HepG2 (cell line): ENCODE data around the gene CYP4F8. TPM values are rescaled to one million over a fixed set of nuclear protein-coding genes. Genes with fewer than 3 reads are reported as not detected.

ENCODE experiments used
- AHR ChIP-seq: IDR thresholded peaks from 2 replicates; pipeline ENCODE4 v1.6.1; 2018; ENCODE audit warnings: missing genetic modification reagents, missing compliant biosample characterization
- KDM5A ChIP-seq: fragments of 200-600 bp; sonication (generic); IDR thresholded peaks from 2 replicates; pipeline ENCODE4 v1.7.0; 2018; ENCODE audit warnings: antibody characterized with exemption, mild to moderate bottlenecking, low read length, borderline replicate concordance
- MAZ ChIP-seq, 2 experiments: sonication (generic) in 1 of 2; formaldehyde crosslinking in 1 of 2; IDR thresholded peaks; 2 replicates each; pipeline versions ENCODE4 v1.5.0 to v1.6.1; 2012 to 2020; ENCODE audit warnings: low read depth in 2 of 2, mild to moderate bottlenecking in 2 of 2, borderline replicate concordance in 1 of 2, improper control_type of control experiment in 1 of 2, low read length in 1 of 2, missing genetic modification reagents in 1 of 2, moderate library complexity in 1 of 2
- NRL ChIP-seq: sonication (generic); formaldehyde crosslinking; IDR thresholded peaks from 2 replicates; pipeline ENCODE4 v1.5.0; 2020; ENCODE audit warnings: missing genetic modification reagents, mild to moderate bottlenecking, moderate library complexity, borderline replicate concordance
- ZFP37 ChIP-seq: sonication (generic); formaldehyde crosslinking; IDR thresholded peaks from 2 replicates; pipeline ENCODE4 v1.4.0; 2020; ENCODE audit warnings: missing genetic modification reagents, borderline replicate concordance
- ZNF121 ChIP-seq: sonication (generic); formaldehyde crosslinking; IDR thresholded peaks from 2 replicates; pipeline ENCODE4 v1.5.0; 2020; ENCODE audit warnings: mild to moderate bottlenecking, missing genetic modification reagents
- ZNF30 ChIP-seq: sonication (generic); formaldehyde crosslinking; IDR thresholded peaks from 2 replicates; pipeline ENCODE4 v1.5.0; 2020; ENCODE audit warnings: mild to moderate bottlenecking, missing genetic modification reagents
- polyA plus RNA-seq, 8 experiments: library from polyadenylated mRNA; depleted of rRNA in 3 of 8; stranded (reverse) in 7 of 8; unstranded in 1 of 8; fragments of >200 nt; fragmentation: Illumina TruSeq in 4 of 8; extraction: Trizol in 4 of 8; gene quantifications; 2 replicates each; pipeline versions ENCODE4 v1.2.1 to v1.2.3, GENCODE V29; 2011 to 2016; ENCODE audit warnings: low read depth in 4 of 8, missing spikeins in 1 of 8, mixed read lengths in 1 of 8; ENCODE audit not compliant: insufficient read depth in 1 of 8
- total RNA-seq, 5 experiments: library from RNA; depleted of rRNA; stranded (reverse); fragments of >200 nt; fragmentation: Illumina TruSeq; extraction: Trizol; gene quantifications; 2 replicates each; pipeline ENCODE4 v1.2.3, GENCODE V29; 2016; ENCODE audit warnings: low read depth in 1 of 5
- TF ChIP-seq, protein P1 (sequence below), 2 experiments: fragments of 450-650 bp in 1 of 2; sonication (generic) in 1 of 2; formaldehyde crosslinking in 1 of 2; IDR thresholded peaks; 2 replicates each; pipeline versions ENCODE4 v1.6.1 to v1.8.0; 2016 to 2022; ENCODE audit warnings: antibody characterized with exemption in 1 of 2, mild to moderate bottlenecking in 1 of 2, missing genetic modification reagents in 1 of 2
- TF ChIP-seq, protein P2 (sequence below): IDR thresholded peaks from 2 replicates; pipeline ENCODE4 v1.6.1; 2016
- TF ChIP-seq, protein P3 (sequence below): sonication (generic); formaldehyde crosslinking; conservative IDR thresholded peaks from 2 replicates; pipeline ENCODE4 v1.4.0; 2020; ENCODE audit warnings: missing genetic modification reagents
- TF ChIP-seq, protein P4 (sequence below): sonication (generic); formaldehyde crosslinking; IDR thresholded peaks from 2 replicates; pipeline ENCODE4 v1.5.0; 2020; ENCODE audit warnings: mild to moderate bottlenecking, missing genetic modification reagents

Gene CYP4F8
- total and polyA plus RNA-seq, 2 of the 13 experiments (the other 11 are each of a cell fraction or from before 2014, with no cell fraction given): not detected

DNA sequence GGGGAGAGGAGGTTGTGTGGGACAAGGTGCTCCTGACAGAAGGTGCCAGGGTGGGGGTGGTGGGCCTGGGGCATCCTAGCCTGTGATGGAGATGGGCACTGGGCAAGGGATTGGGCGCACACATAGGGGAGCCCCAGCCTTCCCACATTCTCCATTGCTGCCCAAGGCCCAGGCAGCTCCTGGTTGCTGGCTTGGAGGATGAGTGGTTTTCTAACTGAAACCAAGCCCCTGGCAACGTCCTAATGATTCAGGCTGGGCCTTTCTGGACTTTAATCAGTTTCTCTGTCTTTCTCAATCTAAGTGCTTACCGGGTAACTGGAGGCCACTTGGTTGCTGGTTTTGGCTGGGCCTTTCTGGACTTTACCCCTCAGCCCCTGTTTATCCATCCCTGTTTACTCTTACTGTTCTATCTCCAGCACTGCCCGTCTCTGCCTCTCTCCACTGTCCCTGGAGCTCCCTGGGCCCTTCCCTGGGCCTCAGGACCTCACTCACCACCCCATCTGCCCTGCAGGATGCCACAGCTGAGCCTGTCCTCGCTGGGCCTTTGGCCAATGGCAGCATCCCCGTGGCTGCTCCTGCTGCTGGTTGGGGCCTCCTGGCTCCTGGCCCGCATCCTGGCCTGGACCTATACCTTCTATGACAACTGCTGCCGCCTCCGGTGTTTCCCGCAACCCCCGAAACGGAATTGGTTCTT is 26.0 kb downstream of the CYP4F8 start (continued):
- TF ChIP-seq, protein P1, sequence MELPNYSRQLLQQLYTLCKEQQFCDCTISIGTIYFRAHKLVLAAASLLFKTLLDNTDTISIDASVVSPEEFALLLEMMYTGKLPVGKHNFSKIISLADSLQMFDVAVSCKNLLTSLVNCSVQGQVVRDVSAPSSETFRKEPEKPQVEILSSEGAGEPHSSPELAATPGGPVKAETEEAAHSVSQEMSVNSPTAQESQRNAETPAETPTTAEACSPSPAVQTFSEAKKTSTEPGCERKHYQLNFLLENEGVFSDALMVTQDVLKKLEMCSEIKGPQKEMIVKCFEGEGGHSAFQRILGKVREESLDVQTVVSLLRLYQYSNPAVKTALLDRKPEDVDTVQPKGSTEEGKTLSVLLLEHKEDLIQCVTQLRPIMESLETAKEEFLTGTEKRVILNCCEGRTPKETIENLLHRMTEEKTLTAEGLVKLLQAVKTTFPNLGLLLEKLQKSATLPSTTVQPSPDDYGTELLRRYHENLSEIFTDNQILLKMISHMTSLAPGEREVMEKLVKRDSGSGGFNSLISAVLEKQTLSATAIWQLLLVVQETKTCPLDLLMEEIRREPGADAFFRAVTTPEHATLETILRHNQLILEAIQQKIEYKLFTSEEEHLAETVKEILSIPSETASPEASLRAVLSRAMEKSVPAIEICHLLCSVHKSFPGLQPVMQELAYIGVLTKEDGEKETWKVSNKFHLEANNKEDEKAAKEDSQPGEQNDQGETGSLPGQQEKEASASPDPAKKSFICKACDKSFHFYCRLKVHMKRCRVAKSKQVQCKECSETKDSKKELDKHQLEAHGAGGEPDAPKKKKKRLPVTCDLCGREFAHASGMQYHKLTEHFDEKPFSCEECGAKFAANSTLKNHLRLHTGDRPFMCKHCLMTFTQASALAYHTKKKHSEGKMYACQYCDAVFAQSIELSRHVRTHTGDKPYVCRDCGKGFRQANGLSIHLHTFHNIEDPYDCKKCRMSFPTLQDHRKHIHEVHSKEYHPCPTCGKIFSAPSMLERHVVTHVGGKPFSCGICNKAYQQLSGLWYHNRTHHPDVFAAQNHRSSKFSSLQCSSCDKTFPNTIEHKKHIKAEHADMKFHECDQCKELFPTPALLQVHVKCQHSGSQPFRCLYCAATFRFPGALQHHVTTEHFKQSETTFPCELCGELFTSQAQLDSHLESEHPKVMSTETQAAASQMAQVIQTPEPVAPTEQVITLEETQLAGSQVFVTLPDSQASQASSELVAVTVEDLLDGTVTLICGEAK (IDR thresholded peaks at IDR 0.05): no peak
- TF ChIP-seq, protein P1 (CRISPR knock-in tag; IDR thresholded peaks at IDR 0.05): 0 out of 2 replicates have a peak, but pooled peaks have one; percentile 31
- TF ChIP-seq MAZ (IDR thresholded peaks at IDR 0.05; ENCODE audit: borderline replicate concordance, low read depth, low read length): no peak
- TF ChIP-seq MAZ (CRISPR knock-in tag; IDR thresholded peaks at IDR 0.05; ENCODE audit: low read depth): no peak
- TF ChIP-seq, protein P2, sequence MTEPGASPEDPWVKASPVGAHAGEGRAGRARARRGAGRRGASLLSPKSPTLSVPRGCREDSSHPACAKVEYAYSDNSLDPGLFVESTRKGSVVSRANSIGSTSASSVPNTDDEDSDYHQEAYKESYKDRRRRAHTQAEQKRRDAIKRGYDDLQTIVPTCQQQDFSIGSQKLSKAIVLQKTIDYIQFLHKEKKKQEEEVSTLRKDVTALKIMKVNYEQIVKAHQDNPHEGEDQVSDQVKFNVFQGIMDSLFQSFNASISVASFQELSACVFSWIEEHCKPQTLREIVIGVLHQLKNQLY (CRISPR knock-in tag): no peak
- TF ChIP-seq KDM5A: no peak; the same call in 1 of the 2 replicates
- TF ChIP-seq, protein P3, sequence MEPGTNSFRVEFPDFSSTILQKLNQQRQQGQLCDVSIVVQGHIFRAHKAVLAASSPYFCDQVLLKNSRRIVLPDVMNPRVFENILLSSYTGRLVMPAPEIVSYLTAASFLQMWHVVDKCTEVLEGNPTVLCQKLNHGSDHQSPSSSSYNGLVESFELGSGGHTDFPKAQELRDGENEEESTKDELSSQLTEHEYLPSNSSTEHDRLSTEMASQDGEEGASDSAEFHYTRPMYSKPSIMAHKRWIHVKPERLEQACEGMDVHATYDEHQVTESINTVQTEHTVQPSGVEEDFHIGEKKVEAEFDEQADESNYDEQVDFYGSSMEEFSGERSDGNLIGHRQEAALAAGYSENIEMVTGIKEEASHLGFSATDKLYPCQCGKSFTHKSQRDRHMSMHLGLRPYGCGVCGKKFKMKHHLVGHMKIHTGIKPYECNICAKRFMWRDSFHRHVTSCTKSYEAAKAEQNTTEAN (CRISPR knock-in tag): no peak
- no peak for TF ChIP-seq NRL
- 0 out of 2 replicates have a peak, but pooled peaks have one; percentile 76 for TF ChIP-seq ZNF30
- TF ChIP-seq, protein P4, sequence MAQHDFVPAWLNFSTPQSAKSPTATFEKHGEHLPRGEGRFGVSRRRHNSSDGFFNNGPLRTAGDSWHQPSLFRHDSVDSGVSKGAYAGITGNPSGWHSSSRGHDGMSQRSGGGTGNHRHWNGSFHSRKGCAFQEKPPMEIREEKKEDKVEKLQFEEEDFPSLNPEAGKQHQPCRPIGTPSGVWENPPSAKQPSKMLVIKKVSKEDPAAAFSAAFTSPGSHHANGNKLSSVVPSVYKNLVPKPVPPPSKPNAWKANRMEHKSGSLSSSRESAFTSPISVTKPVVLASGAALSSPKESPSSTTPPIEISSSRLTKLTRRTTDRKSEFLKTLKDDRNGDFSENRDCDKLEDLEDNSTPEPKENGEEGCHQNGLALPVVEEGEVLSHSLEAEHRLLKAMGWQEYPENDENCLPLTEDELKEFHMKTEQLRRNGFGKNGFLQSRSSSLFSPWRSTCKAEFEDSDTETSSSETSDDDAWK (CRISPR knock-in tag): no peak
- peak; percentile 54; the same call in 1 of the 2 replicates for TF ChIP-seq ZFP37
- no peak for TF ChIP-seq ZNF121 (CRISPR knock-in tag)
- TF ChIP-seq AHR (CRISPR knock-in tag): no peak
